CD4-positive, alpha-beta T cell treated with Interleukin-17A for 4 hours (primary cell): Measurements from ENCODE around the gene SUMO4.
"Not testable (repeated sequence)": the region's sequence is repeated elsewhere in the genome, so short reads cannot be mapped to it uniquely, and the experiment has no call there.

Experiments
- DNase-seq: peaks from one replicate; pipeline ENCODE4 v3.0.0-alpha.2; 2020; ENCODE audit warnings: mixed read lengths

Gene SUMO4

GRCh38 chr6:149435919-149436586, 36.0 kb downstream of the SUMO4 start:
- no peak for DNase-seq

GRCh38 chr6:149436647-149437046, 36.6 kb downstream of the SUMO4 start:
- DNase-seq, result no peak

GRCh38 chr6:149437212-149437611, 37.1 kb downstream of the SUMO4 start:
- no peak for DNase-seq

GRCh38 chr6:149438855-149439254, 38.8 kb downstream of the SUMO4 start:
- DNase-seq, result no peak

- DNase-seq, result no peak
These were observed 39.6 kb downstream of the SUMO4 start for GRCh38 chr6:149439626-149440025.

- DNase-seq, result no peak
These were observed 40.9 kb downstream of the SUMO4 start for GRCh38 chr6:149440735-149441671.

- no peak for DNase-seq
These were observed 41.7 kb downstream of the SUMO4 start for GRCh38 chr6:149441740-149442139.

- DNase-seq, result no peak
These were observed 43.5 kb downstream of the SUMO4 start for GRCh38 chr6:149443411-149444181.

- DNase-seq, result not testable (repeated sequence)
These were observed 44.5 kb downstream of the SUMO4 start for GRCh38 chr6:149444360-149445094.

- no peak for DNase-seq
These were observed 45.0 kb downstream of the SUMO4 start for GRCh38 chr6:149445095-149445466.

GRCh38 chr6:149445573-149445972, 45.5 kb downstream of the SUMO4 start:
- DNase-seq, result no peak

- DNase-seq, result no peak
These were observed 46.8 kb downstream of the SUMO4 start for GRCh38 chr6:149446791-149447376.

GRCh38 chr6:149448821-149449453, 48.9 kb downstream of the SUMO4 start:
- DNase-seq, result no peak

GRCh38 chr6:149449831-149450678, 50.0 kb downstream of the SUMO4 start:
- no peak for DNase-seq
